GM23338 (cell line): ENCODE data around the gene RPL29. TPM values are rescaled to one million over a fixed set of nuclear protein-coding genes. Genes with fewer than 3 reads are reported as not detected.

Experiments
- ATAC-seq: fragments of 200-7000 bp; cut with Tn5 transposase; 3 replicates; pipeline ENCODE4 v1.9.1; 2020
- DNase-seq: peaks from one replicate; pipeline ENCODE4 v3.0.0-alpha.2; 2015; ENCODE audit warnings: low spot score
- H2AFZ ChIP-seq: fragments of 200-600 bp; sonication (generic); 2 replicates; pipeline ENCODE4 v1.8.0; 2016; ENCODE audit warnings: antibody characterized with exemption, mild to moderate bottlenecking, moderate library complexity
- H3F3A ChIP-seq: fragments of 200-600 bp; sonication (generic); replicated peaks from 2 replicates; pipeline ENCODE4 v1.8.0; 2017; ENCODE audit warnings: antibody characterized with exemption, mixed run types, low read depth
- H3K27ac ChIP-seq: fragments of 200-600 bp; sonication (generic); 2 replicates; pipeline ENCODE4 v1.6.1; 2016; ENCODE audit warnings: low read depth
- H3K27me3 ChIP-seq: fragments of 200-600 bp; sonication (generic); 2 replicates; pipeline ENCODE4 v1.8.0; 2016; ENCODE audit warnings: mild to moderate bottlenecking, mixed run types, moderate library complexity; ENCODE audit not compliant: insufficient read depth
- H3K36me3 ChIP-seq: fragments of 200-600 bp; sonication (generic); 2 replicates; pipeline ENCODE4 v1.8.0; 2016; ENCODE audit warnings: mild to moderate bottlenecking; ENCODE audit not compliant: insufficient read depth
- H3K4me1 ChIP-seq: fragments of 200-600 bp; sonication (generic); 2 replicates; pipeline ENCODE4 v1.8.0; 2016; ENCODE audit warnings: mild to moderate bottlenecking, moderate library complexity; ENCODE audit not compliant: insufficient read depth
- H3K4me2 ChIP-seq: fragments of 200-600 bp; sonication (generic); 2 replicates; pipeline ENCODE4 v1.7.1; 2017; ENCODE audit warnings: mixed run types
- H3K4me3 ChIP-seq: fragments of 200-600 bp; sonication (generic); 2 replicates; pipeline ENCODE4 v1.6.1; 2016; ENCODE audit warnings: mixed run types
- H3K79me2 ChIP-seq: fragments of 200-600 bp; sonication (generic); replicated peaks from 2 replicates; pipeline ENCODE4 v1.8.0; 2017; ENCODE audit warnings: mild to moderate bottlenecking; ENCODE audit not compliant: insufficient read depth
- H3K9me2 ChIP-seq: fragments of 200-600 bp; sonication (generic); 2 replicates; pipeline ENCODE4 v1.8.0; 2017; ENCODE audit not compliant: insufficient read depth
- H4K20me1 ChIP-seq: fragments of 200-600 bp; sonication (generic); replicated peaks from 2 replicates; pipeline ENCODE4 v1.8.0; 2017; ENCODE audit warnings: mild to moderate bottlenecking; ENCODE audit not compliant: insufficient read depth
- H3K27ac Mint-ChIP-seq: 2 replicates; pipeline ENCODE4 v1.8.0; 2020; ENCODE audit warnings: inconsistent platforms, mild to moderate bottlenecking, moderate library complexity, mixed read lengths
- H3K27me3 Mint-ChIP-seq: 3 replicates; pipeline ENCODE4 v1.8.0; 2022; ENCODE audit warnings: low read depth, mild to moderate bottlenecking, moderate library complexity, mixed read lengths, inconsistent platforms; ENCODE audit not compliant: insufficient read depth, poor library complexity
- H3K36me3 Mint-ChIP-seq: 3 replicates; pipeline ENCODE4 v1.8.0; 2021; ENCODE audit warnings: low read depth, mild to moderate bottlenecking, inconsistent platforms, moderate library complexity, mixed read lengths
- H3K4me1 Mint-ChIP-seq: 3 replicates; pipeline ENCODE4 v1.8.0; 2020; ENCODE audit warnings: mild to moderate bottlenecking, inconsistent platforms, mixed read lengths
- H3K4me3 Mint-ChIP-seq: 3 replicates; pipeline ENCODE4 v1.8.0; 2021; ENCODE audit warnings: moderate library complexity, mild to moderate bottlenecking, inconsistent platforms, mixed read lengths
- H3K9me3 Mint-ChIP-seq: 3 replicates; pipeline ENCODE4 v1.8.0; 2020; ENCODE audit warnings: moderate library complexity, mild to moderate bottlenecking, inconsistent platforms, mixed read lengths
- CREB1 ChIP-seq: fragments of 250-450 bp; sonication (Bioruptor Pico); IDR thresholded peaks from 2 replicates; pipeline ENCODE4 v1.5.0; 2020; ENCODE audit warnings: low read depth, mild to moderate bottlenecking, moderate library complexity
- EZH2 ChIP-seq: fragments of 200-600 bp; sonication (generic); IDR thresholded peaks from one replicate; pipeline ENCODE4 v1.8.0; 2017; ENCODE audit warnings: antibody characterized with exemption, mild to moderate bottlenecking, low read depth; ENCODE audit not compliant: unreplicated experiment
- EZH2phosphoT487 ChIP-seq: fragments of 200-600 bp; sonication (generic); IDR thresholded peaks from one replicate; pipeline ENCODE4 v1.8.1; 2018; ENCODE audit warnings: antibody characterized with exemption; ENCODE audit not compliant: unreplicated experiment
- JUNB ChIP-seq: IDR thresholded peaks from one replicate; pipeline ENCODE4 v1.6.1; 2016; ENCODE audit warnings: antibody characterized with exemption; ENCODE audit not compliant: unreplicated experiment
- POLR2AphosphoS5 ChIP-seq: IDR thresholded peaks from 2 replicates; pipeline ENCODE4 v1.6.1; 2016; ENCODE audit warnings: antibody characterized with exemption, low read depth
- ZNF331 ChIP-seq: fragments of 250-450 bp; sonication (Bioruptor Pico); IDR thresholded peaks from 2 replicates; pipeline ENCODE4 v1.5.0; 2020; ENCODE audit warnings: low read depth, mild to moderate bottlenecking, moderate library complexity
- polyA plus RNA-seq: library from polyadenylated mRNA; unstranded; fragments of >200 nt; fragmentation: Nextera tagmentation; extraction: Ambion mirVana; gene quantifications from 2 replicates; pipeline ENCODE4 v1.2.1, GENCODE V29; 2016
- total RNA-seq: library from RNA; depleted of rRNA; stranded (reverse); fragments of >200 nt; shearing (Covaris generic); gene quantifications from 2 replicates; pipeline ENCODE4 v1.2.3, GENCODE V29; 2014
- TF ChIP-seq, protein P1 (sequence below), 2 experiments: fragments of 200-600 bp in 1 of 2; sonication (generic) in 1 of 2; conservative IDR thresholded peaks; 2 replicates each; pipeline versions ENCODE4 v1.5.1 to v1.6.1; 2016 to 2017; ENCODE audit warnings: antibody characterized with exemption in 2 of 2, low read depth in 2 of 2, mild to moderate bottlenecking in 2 of 2, moderate library complexity in 1 of 2
- TF ChIP-seq, protein P2 (sequence below): IDR thresholded peaks from 2 replicates; pipeline ENCODE4 v1.6.1; 2016; ENCODE audit warnings: antibody characterized with exemption
- TF ChIP-seq, protein P3 (sequence below): IDR thresholded peaks from one replicate; pipeline ENCODE4 v1.6.1; 2018; ENCODE audit warnings: antibody characterized with exemption; ENCODE audit not compliant: unreplicated experiment

Gene RPL29
- total and polyA plus RNA-seq, 2 experiments from 2014 or later: 1,471 to 1,864 TPM

DNA sequence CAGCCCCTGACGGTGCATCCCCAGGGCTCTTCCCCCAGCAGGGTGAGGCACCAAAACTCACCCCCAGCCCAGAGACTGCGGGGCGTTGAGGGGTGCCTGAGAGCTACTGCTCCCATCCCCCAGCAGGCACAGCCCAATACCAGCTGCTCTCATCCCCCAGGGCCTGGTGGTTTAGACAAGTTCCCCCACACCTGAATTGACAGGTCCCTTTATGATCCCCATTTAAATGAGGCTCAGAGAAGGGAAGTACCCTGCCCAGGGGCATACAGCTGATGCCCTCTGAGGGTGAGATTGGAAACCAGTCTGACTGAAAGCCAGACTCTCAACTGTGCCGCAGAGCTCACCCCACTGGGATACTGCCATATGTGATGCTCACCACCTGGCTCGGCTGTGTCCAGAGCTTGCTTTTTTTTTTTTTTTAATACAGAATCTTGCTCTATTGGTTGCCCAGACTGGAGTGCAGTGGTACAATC lies 40.6 kb upstream of the RPL29 start:
- Mint-ChIP-seq H3K27me3 (peaks cover 8% of the 10 kb centered on the region), H3K27ac (no peak overlapping the region), H3K9me3 (no peaks in the 10 kb centered on the region), H3K36me3 (no peaks in the 10 kb centered on the region), H3K4me1 (peaks cover 6% of the 10 kb centered on the region), H3K4me3 (no peak overlapping the region)
- H3K79me2 ChIP-seq: no peaks in the 10 kb centered on the region
- ATAC-seq (no peak), DNase-seq (no peak)
- no peak overlapping the region for H3K4me3 ChIP-seq
- no peaks in the 10 kb centered on the region for H4K20me1 ChIP-seq
- H3K36me3 ChIP-seq: no peaks in the 10 kb centered on the region
- H3K27me3 ChIP-seq: no peaks in the 10 kb centered on the region
- no peaks in the 10 kb centered on the region for H3F3A ChIP-seq
- no peak overlapping the region for H2AFZ ChIP-seq
- TF ChIP-seq, protein P1, sequence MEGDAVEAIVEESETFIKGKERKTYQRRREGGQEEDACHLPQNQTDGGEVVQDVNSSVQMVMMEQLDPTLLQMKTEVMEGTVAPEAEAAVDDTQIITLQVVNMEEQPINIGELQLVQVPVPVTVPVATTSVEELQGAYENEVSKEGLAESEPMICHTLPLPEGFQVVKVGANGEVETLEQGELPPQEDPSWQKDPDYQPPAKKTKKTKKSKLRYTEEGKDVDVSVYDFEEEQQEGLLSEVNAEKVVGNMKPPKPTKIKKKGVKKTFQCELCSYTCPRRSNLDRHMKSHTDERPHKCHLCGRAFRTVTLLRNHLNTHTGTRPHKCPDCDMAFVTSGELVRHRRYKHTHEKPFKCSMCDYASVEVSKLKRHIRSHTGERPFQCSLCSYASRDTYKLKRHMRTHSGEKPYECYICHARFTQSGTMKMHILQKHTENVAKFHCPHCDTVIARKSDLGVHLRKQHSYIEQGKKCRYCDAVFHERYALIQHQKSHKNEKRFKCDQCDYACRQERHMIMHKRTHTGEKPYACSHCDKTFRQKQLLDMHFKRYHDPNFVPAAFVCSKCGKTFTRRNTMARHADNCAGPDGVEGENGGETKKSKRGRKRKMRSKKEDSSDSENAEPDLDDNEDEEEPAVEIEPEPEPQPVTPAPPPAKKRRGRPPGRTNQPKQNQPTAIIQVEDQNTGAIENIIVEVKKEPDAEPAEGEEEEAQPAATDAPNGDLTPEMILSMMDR (conservative IDR thresholded peaks at IDR 0.05; ENCODE audit: low read depth in 2 of 2): no peak
- TF ChIP-seq JUNB: no peak
- no peak for TF ChIP-seq CREB1 (CRISPR knock-in tag)
- TF ChIP-seq EZH2phosphoT487: no peak
- TF ChIP-seq POLR2AphosphoS5: no peak
- no peak for TF ChIP-seq EZH2
- TF ChIP-seq, protein P2, sequence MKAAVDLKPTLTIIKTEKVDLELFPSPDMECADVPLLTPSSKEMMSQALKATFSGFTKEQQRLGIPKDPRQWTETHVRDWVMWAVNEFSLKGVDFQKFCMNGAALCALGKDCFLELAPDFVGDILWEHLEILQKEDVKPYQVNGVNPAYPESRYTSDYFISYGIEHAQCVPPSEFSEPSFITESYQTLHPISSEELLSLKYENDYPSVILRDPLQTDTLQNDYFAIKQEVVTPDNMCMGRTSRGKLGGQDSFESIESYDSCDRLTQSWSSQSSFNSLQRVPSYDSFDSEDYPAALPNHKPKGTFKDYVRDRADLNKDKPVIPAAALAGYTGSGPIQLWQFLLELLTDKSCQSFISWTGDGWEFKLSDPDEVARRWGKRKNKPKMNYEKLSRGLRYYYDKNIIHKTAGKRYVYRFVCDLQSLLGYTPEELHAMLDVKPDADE: no peak
- TF ChIP-seq, protein P3, sequence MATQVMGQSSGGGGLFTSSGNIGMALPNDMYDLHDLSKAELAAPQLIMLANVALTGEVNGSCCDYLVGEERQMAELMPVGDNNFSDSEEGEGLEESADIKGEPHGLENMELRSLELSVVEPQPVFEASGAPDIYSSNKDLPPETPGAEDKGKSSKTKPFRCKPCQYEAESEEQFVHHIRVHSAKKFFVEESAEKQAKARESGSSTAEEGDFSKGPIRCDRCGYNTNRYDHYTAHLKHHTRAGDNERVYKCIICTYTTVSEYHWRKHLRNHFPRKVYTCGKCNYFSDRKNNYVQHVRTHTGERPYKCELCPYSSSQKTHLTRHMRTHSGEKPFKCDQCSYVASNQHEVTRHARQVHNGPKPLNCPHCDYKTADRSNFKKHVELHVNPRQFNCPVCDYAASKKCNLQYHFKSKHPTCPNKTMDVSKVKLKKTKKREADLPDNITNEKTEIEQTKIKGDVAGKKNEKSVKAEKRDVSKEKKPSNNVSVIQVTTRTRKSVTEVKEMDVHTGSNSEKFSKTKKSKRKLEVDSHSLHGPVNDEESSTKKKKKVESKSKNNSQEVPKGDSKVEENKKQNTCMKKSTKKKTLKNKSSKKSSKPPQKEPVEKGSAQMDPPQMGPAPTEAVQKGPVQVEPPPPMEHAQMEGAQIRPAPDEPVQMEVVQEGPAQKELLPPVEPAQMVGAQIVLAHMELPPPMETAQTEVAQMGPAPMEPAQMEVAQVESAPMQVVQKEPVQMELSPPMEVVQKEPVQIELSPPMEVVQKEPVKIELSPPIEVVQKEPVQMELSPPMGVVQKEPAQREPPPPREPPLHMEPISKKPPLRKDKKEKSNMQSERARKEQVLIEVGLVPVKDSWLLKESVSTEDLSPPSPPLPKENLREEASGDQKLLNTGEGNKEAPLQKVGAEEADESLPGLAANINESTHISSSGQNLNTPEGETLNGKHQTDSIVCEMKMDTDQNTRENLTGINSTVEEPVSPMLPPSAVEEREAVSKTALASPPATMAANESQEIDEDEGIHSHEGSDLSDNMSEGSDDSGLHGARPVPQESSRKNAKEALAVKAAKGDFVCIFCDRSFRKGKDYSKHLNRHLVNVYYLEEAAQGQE: no peak
- no peak for TF ChIP-seq ZNF331 (CRISPR knock-in tag)
- H3K9me2 ChIP-seq: no peaks in the 10 kb centered on the region
- H3K27ac ChIP-seq: no peak overlapping the region
- no peak overlapping the region for H3K4me2 ChIP-seq
- H3K4me1 ChIP-seq: no peaks in the 10 kb centered on the region

DNA sequence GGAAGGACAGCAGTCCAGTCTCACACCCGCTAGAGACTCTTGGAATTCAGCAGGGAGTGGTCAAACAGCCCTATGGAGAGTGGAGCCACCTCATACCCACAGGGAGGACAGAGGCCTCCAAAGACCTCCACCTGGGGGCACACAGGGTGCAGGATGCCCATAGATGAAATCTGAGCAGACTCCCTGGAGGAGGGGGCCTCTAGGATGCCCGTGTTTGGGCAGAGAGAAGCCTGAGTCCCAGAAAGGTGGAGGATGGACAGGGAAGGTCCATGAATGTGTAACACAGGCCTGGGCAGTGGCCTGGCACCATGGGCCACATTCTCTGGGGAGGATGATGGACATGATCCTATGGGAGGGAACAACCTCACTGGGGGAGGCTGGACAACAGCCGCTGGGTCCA lies 39.0 kb upstream of the RPL29 start:
- no peaks in the 10 kb centered on the region for H3K4me1 ChIP-seq
- no peaks in the 10 kb centered on the region for H3F3A ChIP-seq
- H3K36me3 ChIP-seq: no peaks in the 10 kb centered on the region
- Mint-ChIP-seq H3K27me3 (peaks cover 12% of the 10 kb centered on the region), H3K27ac (no peak overlapping the region), H3K36me3 (no peaks in the 10 kb centered on the region), H3K9me3 (no peaks in the 10 kb centered on the region), H3K4me1 (peaks cover 6% of the 10 kb centered on the region), H3K4me3 (no peak overlapping the region)
- H2AFZ ChIP-seq: no peak overlapping the region
- H3K9me2 ChIP-seq: no peaks in the 10 kb centered on the region
- H3K27me3 ChIP-seq: no peaks in the 10 kb centered on the region
- DNase-seq (no peak), ATAC-seq (no peak)
- no peaks in the 10 kb centered on the region for H3K79me2 ChIP-seq
- H3K27ac ChIP-seq: no peak overlapping the region
- H3K4me2 ChIP-seq: no peak overlapping the region
- no peak overlapping the region for H3K4me3 ChIP-seq
- no peaks in the 10 kb centered on the region for H4K20me1 ChIP-seq
- TF ChIP-seq EZH2: no peak
- TF ChIP-seq, protein P1 (conservative IDR thresholded peaks at IDR 0.05; ENCODE audit: low read depth in 2 of 2): no peak
